MCF 10A (cell line): Measurements from ENCODE around the gene BLM. TPM values are rescaled to one million over a fixed set of nuclear protein-coding genes. Genes with fewer than 3 reads are reported as not detected.

ENCODE experiments used
- BruUV-seq: library from RNA; stranded (reverse); fragments of 400-500 nt; replicated peaks from 2 replicates; lab custom pipeline; 2021; lab: Mats Ljungman, UMichigan
- CTCF ChIA-PET: fragments of 300-600 bp; sonication (Branson Sonifier 250); formaldehyde crosslinking; extraction: SDS; loops from one replicate; lab custom pipeline; 2021; ENCODE audit warnings: antibody characterized with exemption, inconsistent platforms; lab: Yijun Ruan, JAX
- POLR2A ChIA-PET: fragments of 300-600, 350-650 bp; sonication (Branson Sonifier 250); formaldehyde crosslinking; extraction: SDS; loops from one replicate; lab custom pipeline; 2020; ENCODE audit warnings: antibody characterized with exemption, inconsistent platforms; lab: Yijun Ruan, JAX
- DNase-seq: peaks from one replicate; pipeline ENCODE4 v3.0.0-alpha.2; 2018; ENCODE audit not compliant: unreplicated experiment
- H3K27ac Mint-ChIP-seq: one replicate; pipeline ENCODE4 v1.8.0; 2022; ENCODE audit warnings: mild to moderate bottlenecking, low read depth, mixed read lengths; ENCODE audit not compliant: unreplicated experiment
- H3K27me3 Mint-ChIP-seq: one replicate; pipeline ENCODE4 v1.8.0; 2022; ENCODE audit warnings: mixed read lengths; ENCODE audit not compliant: insufficient read depth, unreplicated experiment
- H3K36me3 Mint-ChIP-seq: one replicate; pipeline ENCODE4 v1.8.0; 2022; ENCODE audit warnings: mild to moderate bottlenecking, moderate library complexity, mixed read lengths; ENCODE audit not compliant: insufficient read depth, unreplicated experiment
- H3K4me1 Mint-ChIP-seq: one replicate; pipeline ENCODE4 v1.8.0; 2022; ENCODE audit warnings: mixed read lengths; ENCODE audit not compliant: insufficient read depth, unreplicated experiment
- H3K4me3 Mint-ChIP-seq: one replicate; pipeline ENCODE4 v1.8.0; 2022; ENCODE audit warnings: mild to moderate bottlenecking, moderate library complexity, mixed read lengths; ENCODE audit not compliant: unreplicated experiment
- H3K9me3 Mint-ChIP-seq: one replicate; pipeline ENCODE4 v1.8.0; 2022; ENCODE audit warnings: mixed read lengths; ENCODE audit not compliant: unreplicated experiment
- intact Hi-C: fragments of 100-400 bp; cut with micrococcal nuclease; formaldehyde crosslinking; loops from 2 replicates; pipeline ENCODE4 v1.14.1; 2022
- total RNA-seq: library from RNA; stranded (reverse); gene quantifications from 2 replicates; pipeline ENCODE4 v1.2.3, GENCODE V29; 2022
- TF ChIP-seq, protein P1 (sequence below): fragments of 200-600 bp; IDR thresholded peaks from one replicate; pipeline ENCODE4 v1.8.0; 2022; ENCODE audit warnings: antibody characterized with exemption, mild to moderate bottlenecking; ENCODE audit not compliant: unreplicated experiment

BLM gene
- total RNA-seq, 1 experiment from 2014 or later: 5.2 TPM

DNA sequence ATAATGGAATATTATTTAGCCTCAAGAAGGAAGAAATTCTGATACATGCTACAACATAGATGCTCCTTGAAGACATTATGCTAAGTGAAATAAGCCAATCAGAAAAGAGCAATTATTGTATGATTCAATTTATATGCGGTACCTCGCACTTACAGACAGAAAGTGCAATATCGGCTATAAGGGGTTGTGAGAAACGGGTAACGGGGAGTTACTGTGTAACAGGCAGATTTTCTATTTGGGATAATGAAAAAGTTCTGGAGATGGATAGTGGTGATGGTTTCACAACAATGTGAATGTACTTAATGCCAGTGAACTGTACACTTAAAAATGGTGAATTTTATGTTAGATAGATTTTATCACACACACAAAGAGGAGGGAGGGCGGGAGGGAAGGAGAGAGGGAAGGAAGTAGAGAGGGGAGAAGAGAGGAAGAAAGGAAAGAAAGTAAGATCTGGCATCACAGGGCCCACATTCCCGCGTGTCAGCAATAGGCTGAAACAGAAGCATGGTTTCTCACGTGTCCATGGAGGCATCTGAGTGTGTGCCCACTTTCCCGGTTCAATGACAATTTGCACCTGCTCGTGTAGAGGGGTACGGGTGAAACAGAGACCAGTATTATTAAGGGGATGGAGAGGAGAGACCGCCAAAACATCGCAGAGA lies 700 bp upstream of the BLM start:
- peak overlapping the region; percentile 88 for H3K27ac Mint-ChIP-seq
- intact Hi-C loops: loop anchor here (2.0 kb wide), 1 partner anchor 154 kb away; no protein-coding TSS in a partner anchor
- peaks cover 7% of the 10 kb centered on the region for H3K36me3 Mint-ChIP-seq
- no peaks in the 10 kb centered on the region for H3K9me3 Mint-ChIP-seq
- H3K4me3 Mint-ChIP-seq: peak overlapping the region; percentile 95
- peaks cover 13% of the 10 kb centered on the region for H3K4me1 Mint-ChIP-seq
- no peaks in the 10 kb centered on the region for H3K27me3 Mint-ChIP-seq
- TF ChIP-seq, protein P1, sequence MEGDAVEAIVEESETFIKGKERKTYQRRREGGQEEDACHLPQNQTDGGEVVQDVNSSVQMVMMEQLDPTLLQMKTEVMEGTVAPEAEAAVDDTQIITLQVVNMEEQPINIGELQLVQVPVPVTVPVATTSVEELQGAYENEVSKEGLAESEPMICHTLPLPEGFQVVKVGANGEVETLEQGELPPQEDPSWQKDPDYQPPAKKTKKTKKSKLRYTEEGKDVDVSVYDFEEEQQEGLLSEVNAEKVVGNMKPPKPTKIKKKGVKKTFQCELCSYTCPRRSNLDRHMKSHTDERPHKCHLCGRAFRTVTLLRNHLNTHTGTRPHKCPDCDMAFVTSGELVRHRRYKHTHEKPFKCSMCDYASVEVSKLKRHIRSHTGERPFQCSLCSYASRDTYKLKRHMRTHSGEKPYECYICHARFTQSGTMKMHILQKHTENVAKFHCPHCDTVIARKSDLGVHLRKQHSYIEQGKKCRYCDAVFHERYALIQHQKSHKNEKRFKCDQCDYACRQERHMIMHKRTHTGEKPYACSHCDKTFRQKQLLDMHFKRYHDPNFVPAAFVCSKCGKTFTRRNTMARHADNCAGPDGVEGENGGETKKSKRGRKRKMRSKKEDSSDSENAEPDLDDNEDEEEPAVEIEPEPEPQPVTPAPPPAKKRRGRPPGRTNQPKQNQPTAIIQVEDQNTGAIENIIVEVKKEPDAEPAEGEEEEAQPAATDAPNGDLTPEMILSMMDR: no peak
- BruUV-seq: TSS peak; percentile 77
- POLR2A ChIA-PET: interaction anchor here (0.5 to 2.5 kb wide), 13 partner anchors 11 to 305 kb away, joined by 3 to 21 read pairs (median 5); partner anchors contain the start of genes FURIN and VPS33B
- CTCF ChIA-PET: interaction anchor here (1.0 to 2.4 kb wide), 2 partner anchors 169 to 170 kb away, joined by 7 to 14 read pairs; no protein-coding TSS in a partner anchor
- no peak for DNase-seq

DNA sequence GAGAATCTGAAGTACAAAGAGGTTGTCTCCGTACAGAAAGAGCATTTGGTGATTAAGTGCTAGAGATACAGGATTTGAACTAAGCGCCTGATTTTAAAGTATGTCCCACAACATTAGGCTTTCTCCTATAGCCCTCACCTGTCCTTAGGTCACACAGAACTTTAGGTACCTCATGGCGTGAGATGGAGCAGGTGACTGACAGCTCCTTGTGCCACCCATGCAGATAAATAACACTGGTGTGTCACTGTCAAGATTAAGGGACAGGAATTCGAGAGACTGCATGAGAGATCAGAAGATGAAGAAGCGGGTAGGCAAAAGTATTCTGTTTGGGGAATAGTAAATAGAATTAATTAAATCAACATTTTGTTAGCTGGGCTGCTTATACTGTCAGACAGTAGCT lies 1.1 kb downstream of the BLM start:
- Mint-ChIP-seq H3K27ac (no peak overlapping the region), H3K36me3 (peaks cover 3% of the 10 kb centered on the region), H3K27me3 (no peaks in the 10 kb centered on the region), H3K4me3 (peak overlapping the region; percentile 95), H3K4me1 (peaks cover 13% of the 10 kb centered on the region), H3K9me3 (no peaks in the 10 kb centered on the region)
- intact Hi-C loops: no loop called here
- CTCF ChIA-PET: interaction anchor here (0.6 to 1.7 kb wide), 6 partner anchors 141 to 1361 kb away, joined by 3 to 7 read pairs (median 3); no protein-coding TSS in a partner anchor
- TF ChIP-seq, protein P1: no peak
- POLR2A ChIA-PET: interaction anchor here (0.7 to 2.5 kb wide), 5 partner anchors 44 to 156 kb away, joined by 3 to 21 read pairs (median 5); no protein-coding TSS in a partner anchor
- DNase-seq: no peak
- BruUV-seq: TSS peak; percentile 59

DNA sequence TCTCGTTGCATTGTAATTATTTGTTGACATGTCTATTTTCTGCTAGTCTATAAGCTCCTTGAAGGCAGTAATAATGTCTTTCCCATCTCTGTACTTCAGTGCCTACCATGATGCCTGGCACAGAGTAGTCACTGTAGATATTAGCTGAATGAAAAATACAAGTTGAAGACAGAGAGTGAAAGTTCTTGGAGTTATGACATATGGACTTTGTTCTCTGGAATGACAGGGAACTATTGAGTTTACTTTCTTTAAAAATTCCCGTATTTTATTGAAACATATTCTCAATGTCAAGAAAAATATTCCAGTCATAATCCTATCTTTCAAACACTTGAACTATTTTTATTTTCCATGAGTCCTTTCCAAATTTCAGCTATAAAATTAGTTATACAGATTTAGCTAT lies 3.0 kb downstream of the BLM start:
- Mint-ChIP-seq H3K9me3 (no peaks in the 10 kb centered on the region), H3K27me3 (no peaks in the 10 kb centered on the region), H3K27ac (no peak overlapping the region), H3K36me3 (no peaks in the 10 kb centered on the region), H3K4me1 (peaks cover 13% of the 10 kb centered on the region), H3K4me3 (no peak overlapping the region)
- ChIA-PET POLR2A (interaction anchor here (0.6 to 1.4 kb wide), 3 partner anchors 9 to 826 kb away, joined by 3 to 4 read pairs (median 3); no protein-coding TSS in a partner anchor), CTCF (interaction anchor here (0.8 to 1.2 kb wide), 3 partner anchors 165 to 221 kb away, joined by 3 to 4 read pairs (median 4); no protein-coding TSS in a partner anchor)
- intact Hi-C loops: no loop called here
- no peak for DNase-seq
- TF ChIP-seq, protein P1: no peak
- no TSS peak for BruUV-seq

DNA sequence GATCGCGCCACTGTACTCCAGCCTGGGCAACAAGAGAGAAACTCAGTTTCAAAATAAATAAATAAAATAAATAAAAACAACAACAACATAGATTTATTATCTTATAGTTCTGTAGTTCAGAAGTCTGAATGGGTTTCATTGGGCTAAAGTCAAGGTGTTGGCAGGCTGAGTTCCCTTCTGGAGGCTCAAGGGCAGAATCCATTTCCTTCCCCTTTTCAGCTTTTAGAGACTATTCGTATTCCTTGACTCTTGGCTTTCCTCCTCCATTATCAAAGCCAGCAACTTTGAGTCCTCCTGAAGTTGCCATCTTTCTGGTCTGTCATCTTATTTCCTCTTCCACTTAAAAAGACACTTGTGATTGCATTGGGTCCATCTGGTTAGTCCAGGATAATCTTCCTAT lies 12.1 kb downstream of the BLM start:
- H3K9me3 Mint-ChIP-seq: no peaks in the 10 kb centered on the region
- intact Hi-C loops: no loop called here
- TF ChIP-seq, protein P1: no peak
- no peaks in the 10 kb centered on the region for H3K27me3 Mint-ChIP-seq
- H3K27ac Mint-ChIP-seq: no peak overlapping the region
- no peak for DNase-seq
- CTCF ChIA-PET: interaction anchor here (0.5 to 0.9 kb wide), 2 partner anchors 8 to 158 kb away, joined by 3 read pairs; no protein-coding TSS in a partner anchor
- POLR2A ChIA-PET: interaction anchor here (1.1 kb wide), 1 partner anchor 9 kb away, joined by 3 read pairs; no protein-coding TSS in a partner anchor
- H3K4me1 Mint-ChIP-seq: no peaks in the 10 kb centered on the region
- H3K4me3 Mint-ChIP-seq: no peak overlapping the region
- H3K36me3 Mint-ChIP-seq: no peaks in the 10 kb centered on the region
- no TSS peak for BruUV-seq
